OCI-LY1 (cell line): ENCODE measurements around the gene HOXD4.

ENCODE experiments used
- CTCF ChIP-seq: fragments of 200-600 bp; sonication (generic), shearing (Covaris generic); IDR thresholded peaks from 2 replicates; pipeline ENCODE4 v1.5.1; 2017; ENCODE audit warnings: mild to moderate bottlenecking, antibody characterized with exemption, low read length, moderate library complexity, mixed read lengths
- EZH2 ChIP-seq: fragments of 200-600 bp; sonication (generic), shearing (Covaris generic); IDR thresholded peaks from 2 replicates; pipeline ENCODE4 v1.8.0; 2017; ENCODE audit warnings: borderline replicate concordance, mixed run types, mild to moderate bottlenecking, antibody characterized with exemption, low read length, moderate library complexity, mixed read lengths

GRCh38 chr2:176120364-176121189 is 30.8 kb upstream of the HOXD4 start:
- TF ChIP-seq CTCF (no peak), EZH2 (no peak)
